Activated T-helper 17 cell treated with anti-CD3 and anti-CD28 coated beads, Interleukin-2, amount 50 U/mL, for 72 hours (primary cell): ENCODE measurements around the gene SPOCK2. TPM values are rescaled to one million over a fixed set of nuclear protein-coding genes. Genes with fewer than 3 reads are reported as not detected.
A peak's percentile ranks its signal among the peaks of the same experiment; 100 is the strongest.

Experiments
- ATAC-seq: fragments of 150-1000 bp; cut with Tn5 transposase; replicated peaks from 2 replicates; pipeline ENCODE4 v1.10.0; 2021; ENCODE audit warnings: mild to moderate bottlenecking, moderate library complexity
- H3K27ac Mint-ChIP-seq: one replicate; pipeline ENCODE4 v1.8.0; 2022; ENCODE audit warnings: mixed read lengths
- H3K27me3 Mint-ChIP-seq: one replicate; pipeline ENCODE4 v1.8.0; 2022; ENCODE audit warnings: mixed read lengths
- H3K36me3 Mint-ChIP-seq: one replicate; pipeline ENCODE4 v1.8.0; 2022; ENCODE audit warnings: low read depth, mild to moderate bottlenecking, mixed read lengths
- H3K4me1 Mint-ChIP-seq: one replicate; pipeline ENCODE4 v1.8.0; 2022; ENCODE audit warnings: mixed read lengths
- H3K4me3 Mint-ChIP-seq: one replicate; pipeline ENCODE4 v1.8.0; 2022; ENCODE audit warnings: mild to moderate bottlenecking, mixed read lengths
- H3K9me3 Mint-ChIP-seq: one replicate; pipeline ENCODE4 v1.8.0; 2022; ENCODE audit warnings: mixed read lengths
- total RNA-seq, 2 donors: library from RNA; stranded (reverse); gene quantifications; one replicate each; pipeline ENCODE4 v1.2.3, GENCODE V29; 2022

Gene SPOCK2
- total RNA-seq, 2 donors from 2014 or later, result 161 to 191 TPM

GRCh38 chr10:72015841-72016240 lies 72.5 kb downstream of the SPOCK2 start:
- H3K27me3 Mint-ChIP-seq, result no peaks in the 10 kb centered on the region
- H3K4me1 Mint-ChIP-seq, result no peaks in the 10 kb centered on the region
- H3K4me3 Mint-ChIP-seq, result no peak overlapping the region
- no peak overlapping the region for H3K27ac Mint-ChIP-seq
- H3K36me3 Mint-ChIP-seq, result no peaks in the 10 kb centered on the region
- ATAC-seq, result no peak
- H3K9me3 Mint-ChIP-seq, result no peaks in the 10 kb centered on the region

- no peaks in the 10 kb centered on the region for H3K36me3 Mint-ChIP-seq
- no peak for ATAC-seq
- no peaks in the 10 kb centered on the region for H3K27me3 Mint-ChIP-seq
- H3K9me3 Mint-ChIP-seq, result no peaks in the 10 kb centered on the region
- H3K4me1 Mint-ChIP-seq, result no peaks in the 10 kb centered on the region
- no peak overlapping the region for H3K4me3 Mint-ChIP-seq
- H3K27ac Mint-ChIP-seq, result no peak overlapping the region
Observed at GRCh38 chr10:72014785-72015480, 73.4 kb downstream of the SPOCK2 start.

DNA sequence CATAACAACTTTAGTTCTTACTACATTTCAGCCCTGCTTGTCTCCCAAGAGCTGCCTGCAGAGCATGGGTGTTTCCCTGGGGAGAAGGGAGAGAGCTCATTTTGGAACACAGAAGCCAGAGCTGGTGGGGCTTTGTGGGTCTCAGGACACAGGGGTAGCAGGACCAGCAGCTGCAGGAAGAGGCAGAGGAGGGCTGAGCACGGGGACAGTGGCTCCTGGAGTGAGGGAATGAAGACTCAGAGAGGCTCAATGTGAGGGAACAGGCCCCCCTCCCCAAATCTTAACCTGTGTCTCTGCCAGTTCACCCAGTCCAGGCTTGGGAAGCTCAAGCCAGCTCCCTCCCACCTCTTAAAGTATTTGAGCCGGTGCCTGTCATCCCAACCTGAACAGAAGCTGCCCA lies 74.2 kb downstream of the SPOCK2 start:
- Mint-ChIP-seq H3K27me3 (no peaks in the 10 kb centered on the region), H3K4me3 (no peak overlapping the region), H3K36me3 (no peaks in the 10 kb centered on the region), H3K4me1 (no peaks in the 10 kb centered on the region), H3K9me3 (no peaks in the 10 kb centered on the region), H3K27ac (no peak overlapping the region)
- no peak for ATAC-seq

GRCh38 chr10:72013202-72013945 lies 75.0 kb downstream of the SPOCK2 start:
- no peak for ATAC-seq

DNA sequence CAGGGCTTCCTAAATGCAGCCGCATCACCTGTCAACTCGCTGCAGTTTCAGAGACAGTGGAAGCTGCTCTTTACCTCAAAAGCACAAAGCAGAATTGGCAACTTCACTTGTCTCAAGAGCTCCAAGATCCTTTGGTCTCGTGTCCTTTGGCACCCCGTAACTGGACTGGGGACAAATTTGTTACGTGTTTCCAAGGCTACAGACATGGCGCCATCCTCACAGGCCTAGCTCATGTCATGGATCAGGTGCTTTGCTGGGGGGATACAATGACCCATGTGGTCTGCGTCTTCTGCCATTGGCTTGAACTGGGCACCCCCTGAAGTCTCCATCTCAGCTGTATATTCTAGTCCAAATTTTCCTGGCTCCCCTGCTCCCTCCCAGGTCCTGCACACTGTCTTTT lies 75.6 kb downstream of the SPOCK2 start:
- no peak for ATAC-seq
- H3K4me3 Mint-ChIP-seq, result no peak overlapping the region
- no peaks in the 10 kb centered on the region for H3K36me3 Mint-ChIP-seq
- no peaks in the 10 kb centered on the region for H3K9me3 Mint-ChIP-seq
- H3K27ac Mint-ChIP-seq, result no peak overlapping the region
- no peaks in the 10 kb centered on the region for H3K4me1 Mint-ChIP-seq
- no peaks in the 10 kb centered on the region for H3K27me3 Mint-ChIP-seq

More at GRCh38 chr10:72013202-72013945, 75.0 kb downstream of the SPOCK2 start:
- Mint-ChIP-seq H3K36me3 (no peaks in the 10 kb centered on the region), H3K9me3 (no peaks in the 10 kb centered on the region), H3K4me3 (no peak overlapping the region), H3K4me1 (no peaks in the 10 kb centered on the region), H3K27me3 (no peaks in the 10 kb centered on the region), H3K27ac (no peak overlapping the region)

GRCh38 chr10:72011976-72012512 lies 76.3 kb downstream of the SPOCK2 start:
- ATAC-seq, result no peak
- Mint-ChIP-seq H3K4me3 (no peak overlapping the region), H3K4me1 (no peaks in the 10 kb centered on the region), H3K27ac (no peak overlapping the region), H3K36me3 (no peaks in the 10 kb centered on the region), H3K9me3 (no peaks in the 10 kb centered on the region), H3K27me3 (no peaks in the 10 kb centered on the region)

DNA sequence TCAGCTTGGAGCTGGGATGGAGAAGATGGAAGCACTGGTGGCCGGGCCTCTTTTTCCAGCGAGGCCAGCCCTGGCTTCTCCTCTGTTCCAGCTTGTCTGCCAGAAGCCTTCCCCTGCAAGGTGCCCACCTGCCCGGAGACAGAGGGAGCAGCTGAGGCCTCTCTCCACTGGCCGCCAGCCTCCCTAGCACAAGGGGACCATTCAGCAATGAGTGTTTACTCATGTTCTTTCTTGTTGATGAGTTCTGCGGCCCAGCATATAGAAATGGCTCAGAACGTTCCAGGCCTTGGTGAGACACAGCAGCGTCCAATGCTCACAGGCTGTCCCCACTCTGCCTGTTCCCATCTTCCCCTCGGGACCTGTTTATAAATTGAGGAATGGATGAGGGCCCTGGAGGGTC lies 76.9 kb downstream of the SPOCK2 start:
- Mint-ChIP-seq H3K9me3 (no peaks in the 10 kb centered on the region), H3K36me3 (no peaks in the 10 kb centered on the region), H3K4me3 (no peak overlapping the region), H3K27ac (no peak overlapping the region), H3K4me1 (no peaks in the 10 kb centered on the region), H3K27me3 (no peaks in the 10 kb centered on the region)
- ATAC-seq, result no peak

DNA sequence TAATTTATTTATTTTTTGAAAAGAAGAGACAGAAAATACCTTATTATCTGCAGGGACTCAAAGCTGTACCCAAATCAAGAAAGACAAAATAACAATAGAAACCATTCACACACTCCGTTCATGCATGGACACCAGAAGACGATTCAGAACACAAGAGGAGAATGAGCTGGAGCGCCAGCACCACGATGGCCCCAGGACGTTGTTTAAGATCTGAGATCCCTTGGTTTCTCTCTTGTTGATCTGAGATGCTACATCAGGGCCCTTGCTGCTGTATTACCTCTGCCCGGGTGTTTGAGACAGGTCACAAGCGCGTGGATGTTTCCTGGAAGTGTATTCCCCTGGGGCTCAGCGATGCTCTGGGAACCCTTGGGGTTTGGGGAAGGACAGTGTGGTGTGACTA lies 77.3 kb downstream of the SPOCK2 start:
- Mint-ChIP-seq H3K36me3 (no peaks in the 10 kb centered on the region), H3K27me3 (no peaks in the 10 kb centered on the region), H3K9me3 (no peaks in the 10 kb centered on the region), H3K27ac (no peak overlapping the region), H3K4me3 (no peak overlapping the region), H3K4me1 (no peaks in the 10 kb centered on the region)
- ATAC-seq, result no peak

DNA sequence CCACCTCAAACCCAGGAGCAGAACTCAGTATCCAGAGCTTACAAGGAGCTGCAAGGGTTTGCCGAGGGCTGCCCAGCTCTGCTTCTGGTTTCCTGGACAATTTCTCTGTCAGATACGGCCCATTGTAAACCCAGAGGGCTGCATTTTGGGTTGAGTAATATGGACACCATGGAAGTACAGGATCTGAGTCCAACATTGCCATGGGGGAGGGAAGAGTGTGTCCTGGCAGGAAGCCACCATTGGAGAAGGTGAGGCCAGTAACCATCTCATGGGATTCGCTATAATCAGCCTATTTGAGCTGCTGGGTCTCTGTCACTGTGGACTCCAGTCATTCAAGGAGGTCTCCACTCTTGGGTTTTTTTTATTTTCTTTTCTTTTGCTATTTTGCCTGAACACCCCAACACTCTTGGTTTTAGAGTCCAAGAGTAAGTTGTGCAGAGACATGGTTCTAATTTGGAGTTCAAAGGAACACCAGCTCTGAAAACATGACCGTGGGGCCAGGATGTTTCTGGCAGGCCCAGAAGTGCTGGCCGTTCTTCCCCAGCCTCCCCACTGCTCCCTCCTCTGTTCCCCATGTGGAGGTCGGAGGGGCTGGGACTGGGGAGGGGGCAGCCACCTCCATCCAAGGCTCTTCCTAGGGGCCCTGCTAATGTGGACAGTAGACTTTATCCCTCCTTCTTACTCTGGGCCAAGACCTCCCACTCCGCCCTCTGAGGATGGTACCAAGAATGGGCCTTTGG lies 77.9 kb downstream of the SPOCK2 start:
- no peak overlapping the region for H3K4me3 Mint-ChIP-seq
- H3K9me3 Mint-ChIP-seq, result no peaks in the 10 kb centered on the region
- no peaks in the 10 kb centered on the region for H3K27me3 Mint-ChIP-seq
- ATAC-seq, result no peak
- no peaks in the 10 kb centered on the region for H3K4me1 Mint-ChIP-seq
- no peak overlapping the region for H3K27ac Mint-ChIP-seq
- no peaks in the 10 kb centered on the region for H3K36me3 Mint-ChIP-seq

DNA sequence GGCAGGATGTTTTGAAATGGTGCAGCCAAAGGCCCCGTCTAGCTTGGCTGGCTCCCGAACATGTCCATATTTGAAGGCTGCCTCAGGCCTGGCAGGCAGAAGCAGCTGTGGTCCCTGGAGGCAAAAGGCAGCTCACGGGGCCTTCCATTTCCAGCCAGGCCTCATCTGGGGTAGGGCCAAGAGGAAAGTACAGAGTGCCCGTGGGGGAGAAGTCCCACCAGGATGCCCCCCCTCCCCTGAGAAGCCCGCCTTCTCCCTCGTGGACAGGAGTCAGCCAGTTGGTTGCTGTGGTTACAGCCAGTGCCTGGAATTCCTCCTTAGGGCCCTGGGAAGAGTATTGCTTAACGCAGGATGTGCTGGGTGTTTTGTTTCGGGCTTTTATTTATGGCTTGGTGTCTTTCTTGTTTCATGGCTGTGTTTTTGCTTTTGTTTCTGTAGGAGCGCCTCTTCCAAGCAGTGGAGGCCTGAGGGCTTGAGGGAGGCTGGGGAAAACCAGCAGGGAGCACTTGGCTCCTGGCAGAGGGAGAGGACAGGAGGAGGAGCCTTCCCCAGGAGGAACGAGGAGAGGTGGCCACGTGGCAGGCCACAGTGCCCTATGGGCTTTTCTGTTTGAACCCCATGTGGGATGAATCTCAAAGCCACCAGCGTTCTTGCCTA lies 78.8 kb downstream of the SPOCK2 start:
- H3K36me3 Mint-ChIP-seq, result no peaks in the 10 kb centered on the region
- no peaks in the 10 kb centered on the region for H3K27me3 Mint-ChIP-seq
- peak overlapping the region; percentile 25 for H3K27ac Mint-ChIP-seq
- ATAC-seq, result no peak
- no peaks in the 10 kb centered on the region for H3K4me1 Mint-ChIP-seq
- no peak overlapping the region for H3K4me3 Mint-ChIP-seq
- H3K9me3 Mint-ChIP-seq, result no peaks in the 10 kb centered on the region

DNA sequence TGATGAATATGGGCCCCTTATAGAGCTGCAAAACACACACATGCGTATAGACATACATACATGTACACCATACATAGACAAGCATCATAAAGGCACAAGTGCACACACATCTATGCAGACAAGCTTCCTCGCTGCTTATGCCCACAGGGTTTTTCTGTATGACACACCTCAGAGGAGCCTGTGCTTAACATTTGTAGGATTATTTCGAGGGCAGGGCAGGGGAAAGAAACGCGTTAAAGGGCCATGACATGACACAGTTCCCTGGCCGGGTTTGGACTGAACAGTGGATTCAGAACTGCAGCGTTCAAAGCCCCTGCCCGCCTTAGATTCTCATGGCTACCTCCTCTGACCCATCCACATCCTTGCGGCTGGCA lies 79.3 kb downstream of the SPOCK2 start:
- Mint-ChIP-seq H3K4me1 (no peaks in the 10 kb centered on the region), H3K27ac (no peak overlapping the region), H3K36me3 (no peaks in the 10 kb centered on the region), H3K4me3 (no peak overlapping the region), H3K9me3 (no peaks in the 10 kb centered on the region), H3K27me3 (no peaks in the 10 kb centered on the region)
- ATAC-seq, result no peak

Other genes with a start within 250 kb of the SPOCK2 start
- gene PSAP, start 237.3 kb downstream of the SPOCK2 start, total RNA-seq, result 100 to 1,000 TPM; 121 to 153 TPM
- under 1 TPM in 1 of 2 donors, not detected in 1; 0.19 TPM for gene CHST3, start 124.2 kb downstream of the SPOCK2 start, total RNA-seq
- gene ANAPC16, start 127.5 kb upstream of the SPOCK2 start, total RNA-seq, result 100 to 1,000 TPM in 1 of 2 donors, 10 to 100 TPM in 1; 74.3 to 119 TPM
- gene ASCC1, start 127.7 kb upstream of the SPOCK2 start, total RNA-seq, result 10 to 100 TPM; 44.0 to 48.6 TPM
- 1,000 to 10,000 TPM in 1 of 2 donors, 100 to 1,000 TPM in 1; 746 to 1,569 TPM for gene DDIT4, start 185.4 kb upstream of the SPOCK2 start, total RNA-seq